ENCODE results near the gene CXCL8. TPM values are rescaled to one million over a fixed set of nuclear protein-coding genes. Genes with fewer than 3 reads are reported as not detected.

Gene CXCL8
- total RNA-seq, 1 donor from 2014 or later: 1.1 TPM

DNA sequence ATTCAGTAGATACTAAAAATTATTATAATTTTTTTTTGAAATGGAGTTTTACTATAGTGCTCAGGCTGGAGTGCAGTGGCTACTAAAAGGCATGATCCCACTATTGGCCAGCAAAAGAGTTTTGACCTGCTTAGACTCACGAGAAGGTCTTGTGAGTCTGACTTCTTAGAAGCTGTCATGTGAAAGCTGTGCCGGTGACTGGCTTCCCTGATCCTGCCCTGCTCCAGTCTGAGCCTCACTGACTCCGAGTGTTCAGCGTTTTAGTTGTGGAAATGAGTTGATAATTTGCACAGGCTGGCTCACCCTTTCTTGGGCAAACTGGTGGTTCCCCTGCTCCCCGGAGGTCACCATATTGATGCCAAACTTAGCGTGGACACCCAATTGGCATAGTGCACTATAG lies 16.4 kb upstream of the CXCL8 start:
- no peak for TF ChIP-seq CTCF (IDR thresholded peaks at IDR 0.05)
- no peak overlapping the region for H3K27ac Mint-ChIP-seq
- intact Hi-C loops (cut with micrococcal nuclease): no loop called here
- H3K4me1 Mint-ChIP-seq: no peaks in the 10 kb centered on the region
- no peaks in the 10 kb centered on the region for H3K36me3 Mint-ChIP-seq (ENCODE audit: low read depth)
- ChIA-PET CTCF (no interaction called here), POLR2A (no interaction called here)
- H3K9me3 Mint-ChIP-seq: no peaks in the 10 kb centered on the region
- peaks cover 2% of the 10 kb centered on the region for H3K27me3 Mint-ChIP-seq
- ATAC-seq (ENCODE audit: low read depth): no peak
- DNase-seq: no peak
- no peak overlapping the region for H3K4me3 Mint-ChIP-seq

DNA sequence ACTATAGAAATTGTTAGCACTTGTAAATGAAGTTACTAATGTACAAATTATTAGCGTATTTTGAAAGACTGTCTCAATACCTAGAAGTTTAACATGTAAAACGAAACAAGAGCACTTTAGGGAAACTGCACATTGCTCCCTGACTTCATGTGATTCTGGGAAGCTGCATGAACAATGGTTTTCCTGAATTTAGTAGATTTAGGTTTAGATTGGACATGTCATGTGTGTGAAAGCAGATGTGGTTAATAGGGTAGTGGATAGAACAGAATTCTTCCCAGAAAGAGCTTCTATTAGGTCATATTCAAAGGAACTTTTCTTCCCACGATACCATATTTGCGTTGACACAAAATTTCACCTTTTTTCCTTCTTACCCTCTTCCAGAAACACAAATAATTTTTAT lies 14.9 kb upstream of the CXCL8 start:
- no peak for DNase-seq
- Mint-ChIP-seq H3K4me1 (no peaks in the 10 kb centered on the region), H3K9me3 (no peaks in the 10 kb centered on the region), H3K36me3 (ENCODE audit: low read depth) (no peaks in the 10 kb centered on the region), H3K4me3 (no peak overlapping the region), H3K27me3 (peaks cover 2% of the 10 kb centered on the region), H3K27ac (no peak overlapping the region)
- intact Hi-C loops (cut with micrococcal nuclease): loop anchor here (5.0 kb wide), 1 partner anchor 587 kb away; no protein-coding TSS in a partner anchor
- POLR2A ChIA-PET: interaction anchor here (0.7 kb wide), 1 partner anchor 458 kb away, joined by 3 read pairs; no protein-coding TSS in a partner anchor
- ATAC-seq (ENCODE audit: low read depth): no peak
- CTCF ChIA-PET: no interaction called here
- no peak for TF ChIP-seq CTCF (IDR thresholded peaks at IDR 0.05)

DNA sequence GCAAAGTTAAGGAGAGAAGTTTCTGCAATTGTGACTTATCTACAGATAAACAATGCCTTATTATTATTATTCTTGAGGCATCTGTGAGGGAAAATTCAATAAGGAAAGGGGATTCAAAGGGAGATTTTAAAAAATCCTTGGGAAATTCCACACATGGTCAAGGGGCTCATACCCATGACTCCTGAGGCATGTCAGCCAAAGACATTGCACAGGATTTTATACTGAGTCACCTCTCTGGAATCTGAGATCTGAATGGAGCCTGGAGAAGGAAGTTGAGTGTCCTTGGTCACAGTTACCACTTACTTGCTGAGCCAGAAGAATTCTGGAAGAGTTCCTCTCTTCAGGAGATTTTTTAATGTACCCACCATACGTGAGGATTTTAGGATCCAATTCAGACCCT lies 14.4 kb upstream of the CXCL8 start:
- CTCF ChIA-PET: no interaction called here
- H3K4me1 Mint-ChIP-seq: no peaks in the 10 kb centered on the region

DNA sequence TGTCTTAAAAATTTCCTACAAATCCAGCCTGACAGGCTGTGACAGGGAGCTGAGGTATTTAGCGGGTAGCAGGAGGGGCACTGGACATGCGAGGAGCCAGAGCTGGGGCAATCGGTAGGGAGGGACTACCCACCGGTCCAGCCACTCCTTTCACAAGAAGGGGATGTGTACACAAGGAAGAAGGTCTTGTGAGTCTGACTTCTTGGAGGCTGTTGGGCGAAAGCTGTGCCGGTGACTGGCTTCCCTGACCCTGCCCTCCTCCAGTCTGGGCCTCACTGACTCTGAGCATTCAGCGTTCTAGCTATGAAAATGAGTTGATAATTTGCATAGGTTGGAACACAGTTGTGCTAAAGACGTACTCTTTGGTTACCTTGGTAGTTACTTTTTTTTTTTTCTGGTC lies 12.7 kb upstream of the CXCL8 start:
- intact Hi-C loops (cut with micrococcal nuclease): loop anchor here (5.0 kb wide), 1 partner anchor 585 kb away; no protein-coding TSS in a partner anchor
- ChIA-PET POLR2A (no interaction called here), CTCF (interaction anchor here (0.6 kb wide), 1 partner anchor 294 kb away, joined by 3 read pairs; no protein-coding TSS in a partner anchor)

More for the DNA sequence above, 14.4 kb upstream of the CXCL8 start:
- no peak for DNase-seq
- POLR2A ChIA-PET: no interaction called here
- peaks cover 2% of the 10 kb centered on the region for H3K27me3 Mint-ChIP-seq
- no peak for ATAC-seq (ENCODE audit: low read depth)
- no peak overlapping the region for H3K27ac Mint-ChIP-seq
- intact Hi-C loops (cut with micrococcal nuclease): loop anchor here (5.0 kb wide), 1 partner anchor 586 kb away; no protein-coding TSS in a partner anchor
- no peak for TF ChIP-seq CTCF (IDR thresholded peaks at IDR 0.05)
- H3K36me3 Mint-ChIP-seq (ENCODE audit: low read depth): no peaks in the 10 kb centered on the region
- no peaks in the 10 kb centered on the region for H3K9me3 Mint-ChIP-seq
- H3K4me3 Mint-ChIP-seq: no peak overlapping the region

More for the DNA sequence above, 12.7 kb upstream of the CXCL8 start:
- Mint-ChIP-seq H3K4me1 (no peaks in the 10 kb centered on the region), H3K36me3 (ENCODE audit: low read depth) (no peaks in the 10 kb centered on the region), H3K27ac (no peak overlapping the region), H3K9me3 (no peaks in the 10 kb centered on the region), H3K27me3 (peaks cover 7% of the 10 kb centered on the region), H3K4me3 (no peak overlapping the region)
- TF ChIP-seq CTCF (IDR thresholded peaks at IDR 0.05): no peak
- ATAC-seq (ENCODE audit: low read depth) (no peak), DNase-seq (no peak)

All from activated B cell treated with CpG ODN at 0.5 μM for 24 hours (primary cell).